ENCODE data around the gene TSPAN12.

DNA sequence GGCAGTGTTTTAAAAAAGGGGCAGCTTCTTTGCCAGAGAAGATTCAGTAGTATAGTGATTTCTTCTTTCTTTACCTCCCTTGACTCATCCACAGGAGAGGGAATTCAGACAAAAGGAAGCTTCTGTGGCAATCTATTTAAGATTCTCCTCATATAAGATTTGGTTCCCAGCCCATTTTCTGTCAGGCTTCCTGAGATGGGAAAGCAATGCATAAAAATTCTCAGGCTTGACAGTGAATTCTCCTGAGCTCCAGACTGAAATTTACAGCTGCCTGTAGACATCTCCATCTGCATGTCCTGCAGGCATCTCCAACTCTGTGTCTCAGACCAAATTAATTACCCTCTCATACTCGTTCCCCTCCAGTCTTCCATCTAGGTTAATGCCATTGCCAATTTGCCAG, 72.8 kb downstream of the TSPAN12 start:
- TF ChIP-seq POLR2AphosphoS5 (IDR thresholded peaks at IDR 0.05; ENCODE audit: low read depth): no peak
- TF ChIP-seq, protein P1, sequence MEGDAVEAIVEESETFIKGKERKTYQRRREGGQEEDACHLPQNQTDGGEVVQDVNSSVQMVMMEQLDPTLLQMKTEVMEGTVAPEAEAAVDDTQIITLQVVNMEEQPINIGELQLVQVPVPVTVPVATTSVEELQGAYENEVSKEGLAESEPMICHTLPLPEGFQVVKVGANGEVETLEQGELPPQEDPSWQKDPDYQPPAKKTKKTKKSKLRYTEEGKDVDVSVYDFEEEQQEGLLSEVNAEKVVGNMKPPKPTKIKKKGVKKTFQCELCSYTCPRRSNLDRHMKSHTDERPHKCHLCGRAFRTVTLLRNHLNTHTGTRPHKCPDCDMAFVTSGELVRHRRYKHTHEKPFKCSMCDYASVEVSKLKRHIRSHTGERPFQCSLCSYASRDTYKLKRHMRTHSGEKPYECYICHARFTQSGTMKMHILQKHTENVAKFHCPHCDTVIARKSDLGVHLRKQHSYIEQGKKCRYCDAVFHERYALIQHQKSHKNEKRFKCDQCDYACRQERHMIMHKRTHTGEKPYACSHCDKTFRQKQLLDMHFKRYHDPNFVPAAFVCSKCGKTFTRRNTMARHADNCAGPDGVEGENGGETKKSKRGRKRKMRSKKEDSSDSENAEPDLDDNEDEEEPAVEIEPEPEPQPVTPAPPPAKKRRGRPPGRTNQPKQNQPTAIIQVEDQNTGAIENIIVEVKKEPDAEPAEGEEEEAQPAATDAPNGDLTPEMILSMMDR (IDR thresholded peaks at IDR 0.05; ENCODE audit: insufficient read depth, low read length): no peak

Data from HL-60 (cell line).